ENCODE measurements around the gene PGAP2.
"Not testable (repeated sequence)": the region's sequence is repeated elsewhere in the genome, so short reads cannot be mapped to it uniquely, and the experiment has no call there.

The PGAP2 gene

GRCh38 chr11:3808861-3809623 lies 682 bp downstream of the PGAP2 start:
- DNase-seq: peak; percentile 37

- DNase-seq: no peak
Observed at GRCh38 chr11:3809624-3809928, 1.2 kb downstream of the PGAP2 start.

- no peak for DNase-seq
Observed at GRCh38 chr11:3810446-3810845, 2.1 kb downstream of the PGAP2 start.

- no peak for DNase-seq
Observed at GRCh38 chr11:3810951-3811350, 2.6 kb downstream of the PGAP2 start.

- not testable (repeated sequence) for DNase-seq
Observed at GRCh38 chr11:3814832-3815231, 6.5 kb downstream of the PGAP2 start.

- DNase-seq: no peak
Observed at GRCh38 chr11:3815845-3816244, 7.5 kb downstream of the PGAP2 start.

GRCh38 chr11:3816673-3817072 lies 8.3 kb downstream of the PGAP2 start:
- DNase-seq: no peak

- no peak for DNase-seq
Observed at GRCh38 chr11:3817181-3817800, 8.9 kb downstream of the PGAP2 start.

GRCh38 chr11:3820971-3821370 lies 12.6 kb downstream of the PGAP2 start:
- DNase-seq: no peak

GRCh38 chr11:3822312-3822711 lies 14.0 kb downstream of the PGAP2 start:
- no peak for DNase-seq

- DNase-seq: no peak
Observed at GRCh38 chr11:3823303-3823702, 14.9 kb downstream of the PGAP2 start.

- no peak for DNase-seq
Observed at GRCh38 chr11:3823762-3824506, 15.6 kb downstream of the PGAP2 start.

GRCh38 chr11:3824714-3825472 lies 16.5 kb downstream of the PGAP2 start:
- no peak for DNase-seq

GRCh38 chr11:3825473-3826154 lies 17.3 kb downstream of the PGAP2 start:
- no peak for DNase-seq

GRCh38 chr11:3826721-3827120 lies 18.4 kb downstream of the PGAP2 start:
- no peak for DNase-seq

- no peak for DNase-seq
Observed at GRCh38 chr11:3827434-3828186, 19.2 kb downstream of the PGAP2 start.

- DNase-seq: no peak
Observed at GRCh38 chr11:3830088-3830487, 21.7 kb downstream of the PGAP2 start.

- no peak for DNase-seq
Observed at GRCh38 chr11:3830730-3831129, 22.4 kb downstream of the PGAP2 start.

- DNase-seq: no peak
Observed at GRCh38 chr11:3831378-3832239, 23.2 kb downstream of the PGAP2 start.

GRCh38 chr11:3832816-3833215 lies 24.5 kb downstream of the PGAP2 start:
- DNase-seq: no peak

GRCh38 chr11:3833449-3833848 lies 25.1 kb downstream of the PGAP2 start:
- DNase-seq: no peak

Measured in DMS79 treated with DMSO at 0.1 percent for 48 hours (cell line).